ENCODE measurements around the gene LPIN1.
"Not testable (repeated sequence)": the region's sequence is repeated elsewhere in the genome, so short reads cannot be mapped to it uniquely, and the experiment has no call there.

The LPIN1 gene

GRCh38 chr2:11716689-11717321 is 29.6 kb upstream of the LPIN1 start:
- DNase-seq (ENCODE audit: low read depth in 3 of 3), result no peak

GRCh38 chr2:11717623-11718022 is 28.8 kb upstream of the LPIN1 start:
- DNase-seq (ENCODE audit: low read depth in 3 of 3), result no peak

DNA sequence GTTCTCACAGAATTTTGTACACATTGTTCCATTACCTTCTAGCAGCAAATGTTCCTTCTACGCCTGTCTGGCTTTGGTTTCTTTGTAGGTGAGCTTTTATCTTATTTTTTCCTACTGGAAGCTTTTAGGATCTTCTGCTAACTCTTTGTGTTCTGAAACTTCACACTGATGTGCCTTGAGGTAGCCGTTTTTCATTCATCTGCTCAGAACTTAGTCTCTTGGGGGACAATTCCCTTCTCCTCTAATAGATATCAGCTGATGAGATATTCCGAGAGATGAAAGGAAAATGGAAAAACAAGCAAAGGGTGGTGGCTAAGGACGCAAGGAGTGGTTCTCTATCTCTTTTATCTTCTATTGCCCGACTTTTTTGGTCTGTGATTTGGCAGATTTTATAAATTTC is 27.8 kb upstream of the LPIN1 start:
- DNase-seq (ENCODE audit: low read depth in 3 of 3), result no peak

DNA sequence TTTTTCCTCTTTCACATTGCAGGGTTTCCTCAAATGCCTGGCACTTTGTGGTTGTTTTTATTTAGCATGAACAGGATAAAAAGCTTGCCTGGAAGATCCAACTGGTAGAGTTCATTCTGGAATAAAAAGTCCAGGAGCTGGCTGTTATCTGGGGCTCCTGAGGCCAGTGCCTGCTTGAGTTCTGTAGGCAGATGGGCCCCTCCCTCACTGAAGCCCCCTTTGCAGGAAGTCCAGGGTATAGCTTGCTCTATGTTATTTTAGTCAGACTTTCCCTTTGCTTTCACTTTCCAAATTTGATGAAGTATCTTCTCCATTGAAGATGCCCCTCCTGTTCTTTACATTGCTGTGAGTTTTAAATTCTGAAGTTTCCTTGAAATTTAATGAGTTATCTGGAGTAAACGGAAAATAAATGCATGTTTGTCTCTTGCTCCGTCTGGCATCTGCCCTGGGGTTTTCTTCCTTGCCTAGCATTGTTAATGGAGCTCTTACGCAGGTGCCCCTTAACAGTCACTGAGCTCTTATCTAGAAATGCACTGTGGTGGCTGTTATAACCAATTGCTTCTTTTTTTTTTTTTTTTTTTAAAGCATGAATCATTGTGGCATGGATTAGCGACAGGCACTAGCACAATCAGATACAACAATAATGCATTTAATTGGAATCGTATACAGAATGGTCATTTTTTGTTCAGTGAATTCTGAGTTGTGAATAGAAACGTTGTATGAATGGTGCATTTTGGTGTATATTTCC is 27.0 kb upstream of the LPIN1 start:
- no peak for DNase-seq (ENCODE audit: low read depth in 3 of 3)

DNA sequence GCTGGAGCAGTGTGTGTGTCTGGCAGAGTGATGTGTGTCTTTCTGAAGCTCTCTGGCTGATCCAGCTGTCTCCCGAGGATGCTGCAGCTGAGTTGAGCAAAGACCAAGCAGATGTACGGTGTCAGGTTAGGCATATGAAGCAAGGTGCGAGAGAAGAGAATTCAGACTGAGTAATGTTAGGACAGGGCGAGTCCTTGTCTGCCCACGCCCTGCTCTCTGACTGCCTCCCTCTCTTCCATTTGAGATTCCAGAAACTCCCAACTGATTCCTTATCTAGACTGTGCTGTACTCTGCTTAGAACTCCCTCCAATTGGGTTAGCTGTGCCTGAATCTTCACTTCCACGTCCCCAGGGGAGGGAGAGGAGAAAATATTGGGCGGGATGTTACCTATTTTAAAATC is 25.7 kb upstream of the LPIN1 start:
- no peak for DNase-seq (ENCODE audit: low read depth in 3 of 3)

DNA sequence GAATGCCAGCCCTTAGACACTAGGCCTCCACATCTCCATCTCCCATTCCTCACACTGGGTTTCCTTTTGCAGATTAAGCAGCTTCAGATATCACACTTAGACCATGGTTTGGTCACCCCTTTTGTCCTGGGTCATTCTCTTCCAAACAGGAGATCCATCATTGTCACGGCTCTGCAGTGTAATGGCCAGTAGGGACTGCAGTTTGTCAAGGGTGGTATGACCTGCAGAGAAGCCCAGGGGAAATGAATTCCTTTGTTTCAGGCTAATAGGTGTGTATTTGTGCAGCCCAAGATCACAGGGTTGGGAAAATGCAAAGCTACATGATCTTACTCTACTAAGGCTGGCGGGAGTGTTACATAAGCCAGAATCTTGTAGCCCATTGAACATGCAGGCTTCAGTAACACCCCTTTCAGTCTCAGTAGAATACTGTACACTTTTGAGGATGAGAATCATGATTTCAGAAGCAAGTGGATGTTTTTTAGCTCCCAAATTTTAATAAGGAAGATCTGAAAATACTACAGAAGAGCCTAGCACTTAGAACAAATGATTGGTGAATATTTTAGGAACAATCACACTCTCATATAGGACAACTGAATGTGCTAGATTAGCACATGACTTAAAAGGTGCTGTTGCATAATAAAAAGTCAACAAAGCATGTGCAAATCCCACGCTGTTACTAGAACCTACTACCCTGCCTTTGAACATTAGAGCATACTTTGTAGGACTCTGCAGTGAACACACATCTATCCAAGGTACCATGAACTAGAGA is 24.0 kb upstream of the LPIN1 start:
- DNase-seq (ENCODE audit: low read depth in 3 of 3), result no peak

DNA sequence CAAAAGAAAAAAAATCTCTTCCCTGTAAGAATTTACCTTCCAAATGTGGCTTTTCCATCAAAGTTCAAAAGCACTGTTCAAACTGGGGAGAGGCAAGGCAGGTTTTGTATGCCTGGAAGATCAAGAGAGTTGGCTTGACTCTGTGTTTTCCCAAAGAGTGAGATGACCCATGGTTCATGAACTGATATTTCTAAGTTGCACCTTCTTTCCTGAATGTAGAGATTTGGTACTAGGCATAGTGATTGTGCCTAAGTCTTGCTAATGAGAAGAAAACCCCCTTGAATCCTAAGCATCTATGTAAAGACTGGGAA is 23.4 kb upstream of the LPIN1 start:
- DNase-seq (ENCODE audit: low read depth in 3 of 3), result no peak

- DNase-seq (ENCODE audit: low read depth in 3 of 3), result no peak
Observed at GRCh38 chr2:11724151-11724550, 22.3 kb upstream of the LPIN1 start.

DNA sequence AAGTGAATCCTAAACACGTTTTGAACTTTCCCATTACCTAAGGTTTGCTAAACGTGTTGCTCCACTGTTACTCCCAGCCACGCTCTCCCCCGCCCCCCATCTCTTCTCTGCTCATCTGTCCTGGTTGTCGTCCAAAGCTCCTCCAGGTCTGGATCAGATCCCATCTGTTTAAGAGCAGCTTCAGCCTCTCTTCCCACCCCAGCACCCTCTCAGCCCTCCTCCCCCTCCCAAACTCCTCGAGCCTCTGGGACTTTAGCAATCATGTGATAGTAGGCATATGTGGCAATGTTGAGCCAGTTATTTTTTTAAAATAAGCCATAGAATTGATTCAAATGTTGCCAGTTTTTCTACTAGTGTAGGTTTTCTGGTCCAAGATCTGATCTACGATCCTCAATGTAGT is 20.0 kb upstream of the LPIN1 start:
- DNase-seq (ENCODE audit: low read depth in 3 of 3), result no peak

GRCh38 chr2:11729362-11730212 is 16.8 kb upstream of the LPIN1 start:
- no peak for DNase-seq (ENCODE audit: low read depth in 3 of 3)

DNA sequence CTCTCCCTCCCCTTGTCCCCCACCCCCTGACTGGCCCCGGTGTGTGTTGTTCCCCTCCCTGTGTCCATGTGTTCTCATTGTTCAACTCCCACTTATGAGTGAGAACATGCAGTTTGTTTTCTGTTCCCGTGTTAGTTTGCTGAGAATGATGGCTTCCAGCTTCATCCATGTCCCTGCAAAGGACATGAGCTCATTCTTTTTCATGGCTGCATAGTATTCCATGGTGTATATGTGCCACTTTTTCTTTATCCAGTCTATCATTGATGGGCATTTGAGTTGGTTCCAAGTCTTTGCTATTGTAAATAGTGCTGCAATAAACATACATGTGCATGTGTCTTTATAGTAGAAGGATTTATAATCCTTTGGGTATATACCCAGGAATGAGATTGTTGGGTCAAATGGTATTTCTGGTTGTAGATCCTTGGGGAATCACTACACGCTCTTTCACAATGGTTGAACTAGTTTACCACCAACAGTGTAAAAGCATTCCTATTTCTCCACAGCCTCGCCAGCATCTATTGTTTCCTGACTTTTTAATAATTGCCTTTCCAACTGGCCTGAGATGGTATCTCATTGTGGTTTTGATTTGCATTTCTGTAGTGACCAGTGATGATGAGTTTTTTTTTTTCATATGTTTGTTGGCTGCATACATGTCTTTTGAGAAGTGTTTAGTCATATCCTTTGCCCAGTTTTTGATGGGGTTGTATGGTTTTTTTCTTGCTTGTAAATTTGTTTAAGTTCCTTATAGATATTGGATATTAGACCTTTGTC is 15.0 kb upstream of the LPIN1 start:
- not testable (repeated sequence) for DNase-seq (ENCODE audit: low read depth in 3 of 3)

GRCh38 chr2:11732587-11732986 is 13.8 kb upstream of the LPIN1 start:
- no peak for DNase-seq (ENCODE audit: low read depth in 3 of 3)

DNA sequence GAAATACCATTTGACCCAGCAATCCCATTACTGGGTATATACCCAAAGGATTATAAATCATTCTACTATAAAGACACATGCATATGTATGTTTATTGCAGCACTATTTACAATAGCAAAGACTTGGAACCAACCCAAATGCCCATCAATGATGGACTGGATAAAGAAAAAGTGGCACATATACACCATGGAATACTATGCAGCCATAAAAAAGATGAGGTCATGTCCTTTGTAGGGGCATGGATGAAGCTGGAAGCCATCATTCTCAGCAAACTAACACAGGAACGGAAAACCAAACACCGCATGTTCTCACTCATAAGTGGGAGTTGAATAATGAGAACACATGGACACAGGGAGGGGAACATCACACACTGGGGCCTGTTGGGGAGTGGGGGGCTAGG is 8.6 kb upstream of the LPIN1 start:
- not testable (repeated sequence) for DNase-seq (ENCODE audit: low read depth in 3 of 3)

GRCh38 chr2:11738589-11739436 is 7.6 kb upstream of the LPIN1 start:
- DNase-seq (ENCODE audit: low read depth in 3 of 3), result no peak

DNA sequence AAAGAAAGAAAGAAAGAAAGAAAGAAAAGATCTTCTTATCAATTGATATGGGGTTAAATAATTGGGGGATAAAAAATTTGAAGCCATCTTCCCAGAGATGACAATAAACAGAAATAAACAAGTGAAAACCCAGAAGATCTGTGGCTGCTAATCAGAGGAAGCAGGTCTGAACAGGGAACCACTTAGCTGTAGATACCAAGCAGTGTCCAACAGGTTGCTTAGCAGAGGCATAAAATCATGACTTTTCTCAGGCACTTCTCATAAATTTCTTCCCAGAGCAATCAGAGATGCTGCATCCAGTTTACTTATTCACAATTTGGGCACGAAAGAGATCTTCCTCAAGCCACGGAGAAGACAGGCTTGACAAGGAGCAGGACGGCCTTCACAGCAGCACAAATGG is 5.7 kb upstream of the LPIN1 start:
- no peak for DNase-seq (ENCODE audit: low read depth in 3 of 3)

DNA sequence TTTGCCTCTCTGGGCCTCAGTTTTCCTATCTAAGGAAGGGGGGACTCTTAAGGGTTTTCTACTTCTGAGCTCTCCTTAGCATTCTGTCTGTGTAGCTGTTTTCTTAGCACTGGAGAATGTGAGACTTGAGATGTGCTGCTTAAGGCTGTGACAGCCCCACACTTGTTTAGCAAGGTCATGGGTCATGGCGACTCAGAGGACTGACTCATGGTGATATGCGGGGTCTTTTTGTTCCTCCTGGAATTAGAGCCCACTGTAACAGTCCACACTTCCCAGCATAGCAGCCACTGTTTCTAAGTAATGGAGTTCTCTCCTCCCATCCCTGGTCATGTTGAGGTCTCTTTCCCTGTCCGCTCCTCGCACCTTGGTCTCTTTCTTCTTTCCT is 4.1 kb upstream of the LPIN1 start:
- DNase-seq (ENCODE audit: low read depth in 3 of 3), result no peak

- DNase-seq (ENCODE audit: low read depth in 3 of 3), result no peak
Observed at GRCh38 chr2:11742702-11743357, 3.6 kb upstream of the LPIN1 start.

- no peak for DNase-seq (ENCODE audit: low read depth in 3 of 3)
Observed at GRCh38 chr2:11743366-11743765, 3.1 kb upstream of the LPIN1 start.

GRCh38 chr2:11743846-11744553 is 2.4 kb upstream of the LPIN1 start:
- DNase-seq (ENCODE audit: low read depth in 3 of 3), result peak; percentile 52 to 57 (median 56)

Data from stimulated activated CD4-positive, alpha-beta T cell treated with anti-CD3 and anti-CD28 coated beads, TNF-alpha, amount 100 ng/mL, for 4 hours (primary cell).